Thyroid gland (tissue), 4 donors: Measurements from ENCODE around the gene CMTM1. TPM values are rescaled to one million over a fixed set of nuclear protein-coding genes. Genes with fewer than 3 reads are reported as not detected.

Experiments
- DNase-seq, 2 donors: peaks; one replicate each; pipeline ENCODE4 v3.0.0-alpha.2; 2019
- H3K27ac ChIP-seq, 3 donors: fragments of 200-600 bp; sonication (generic); 1 replicate in 2 of 3; 2 replicates in 1 of 3; pipeline ENCODE4 v1.5.1; 2016 to 2019; ENCODE audit warnings: mild to moderate bottlenecking in 1 of 3, moderate library complexity in 1 of 3
- H3K27me3 ChIP-seq: fragments of 200-600 bp; sonication (generic); one replicate; pipeline ENCODE4 v1.5.1; 2019
- H3K36me3 ChIP-seq, 2 donors: fragments of 200-600 bp; sonication (generic); one replicate each; pipeline ENCODE4 v1.5.1; 2016 to 2019
- H3K4me1 ChIP-seq, 2 donors: fragments of 200-600 bp; sonication (generic); one replicate each; pipeline ENCODE4 v1.5.1; 2017 to 2019
- H3K4me3 ChIP-seq, 3 donors: fragments of 200-600 bp; sonication (generic); replicated peaks in 1 of 3; 1 replicate in 2 of 3; 2 replicates in 1 of 3; pipeline ENCODE4 v1.5.1; 2016; ENCODE audit warnings: mild to moderate bottlenecking in 1 of 3
- H3K9me3 ChIP-seq: fragments of 200-600 bp; sonication (generic); one replicate; pipeline ENCODE4 v1.5.1; 2017
- POLR2A ChIP-seq, 2 donors: fragments of 450-650 bp; IDR thresholded peaks; one replicate each; pipeline ENCODE4 v1.6.1; 2017; ENCODE audit warnings: antibody characterized with exemption in 2 of 2, mild to moderate bottlenecking in 2 of 2, moderate library complexity in 1 of 2
- WGBS, 2 donors: methylation state at CpG; one replicate each; pipeline ENCODE4 v1.1.5; 2017; 5-methylcytosine and 5-hydroxymethylcytosine counted together
- intact Hi-C: fragments of 100-400 bp; cut with DNase I; formaldehyde crosslinking; loops from one replicate; pipeline ENCODE4 v1.15.1; 2023
- total RNA-seq, 4 donors: library from RNA; depleted of rRNA; stranded (reverse); fragments of >200 nt; gene quantifications; one replicate each; pipeline ENCODE4 v1.2.3, GENCODE V29; 2016
- TF ChIP-seq, protein P1 (sequence below), 6 experiments: fragments of 200-600 bp in 3 of 6; fragments of 450-650 bp in 3 of 6; sonication (generic) in 3 of 6; IDR thresholded peaks; one replicate each; pipeline ENCODE4 v1.5.1; 2016 to 2019; ENCODE audit warnings: antibody characterized with exemption in 6 of 6, mild to moderate bottlenecking in 2 of 6, inconsistent platforms in 1 of 6, moderate library complexity in 1 of 6

CMTM1 gene
- total RNA-seq, 4 donors from 2014 or later = 3.8 TPM; not detected in 3

DNA sequence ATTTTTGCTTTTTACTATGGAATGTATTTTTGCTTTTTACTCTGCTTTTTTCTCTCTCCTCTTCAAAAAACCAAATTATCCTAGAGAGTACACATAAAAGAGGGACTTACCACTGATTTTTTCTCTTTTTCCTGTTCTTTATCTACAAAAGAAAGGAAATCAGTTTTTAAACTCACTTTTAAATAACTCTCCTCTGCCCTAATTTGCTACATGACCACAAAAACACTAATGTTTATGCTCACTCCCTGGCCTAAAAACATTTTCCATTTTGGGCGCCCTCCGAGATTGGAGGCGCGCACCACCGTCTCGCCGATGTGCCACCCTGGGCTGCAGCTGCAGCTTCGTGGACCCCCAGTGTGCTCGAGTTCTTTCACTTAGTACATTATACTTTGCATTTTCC lies 17.4 kb upstream of the CMTM1 start:
- peaks cover 32 to 47% of the 10 kb centered on the region in 2 donors for H3K4me1 ChIP-seq
- DNase-seq = no peak
- intact Hi-C loops = loop anchor here (5.0 kb wide), 1 partner anchor 67 kb away; no protein-coding TSS in a partner anchor
- H3K9me3 ChIP-seq = no peaks in the 10 kb centered on the region
- peak overlapping the region; percentile 86 to 99 (median 97) for H3K27ac ChIP-seq
- WGBS, 2 donors = 76 to 84% methylated on average over 9 of the region's 9 CpGs
- no peaks in the 10 kb centered on the region for H3K27me3 ChIP-seq
- no peak for TF ChIP-seq POLR2A (IDR thresholded peaks at IDR 0.05)
- TF ChIP-seq, protein P1, sequence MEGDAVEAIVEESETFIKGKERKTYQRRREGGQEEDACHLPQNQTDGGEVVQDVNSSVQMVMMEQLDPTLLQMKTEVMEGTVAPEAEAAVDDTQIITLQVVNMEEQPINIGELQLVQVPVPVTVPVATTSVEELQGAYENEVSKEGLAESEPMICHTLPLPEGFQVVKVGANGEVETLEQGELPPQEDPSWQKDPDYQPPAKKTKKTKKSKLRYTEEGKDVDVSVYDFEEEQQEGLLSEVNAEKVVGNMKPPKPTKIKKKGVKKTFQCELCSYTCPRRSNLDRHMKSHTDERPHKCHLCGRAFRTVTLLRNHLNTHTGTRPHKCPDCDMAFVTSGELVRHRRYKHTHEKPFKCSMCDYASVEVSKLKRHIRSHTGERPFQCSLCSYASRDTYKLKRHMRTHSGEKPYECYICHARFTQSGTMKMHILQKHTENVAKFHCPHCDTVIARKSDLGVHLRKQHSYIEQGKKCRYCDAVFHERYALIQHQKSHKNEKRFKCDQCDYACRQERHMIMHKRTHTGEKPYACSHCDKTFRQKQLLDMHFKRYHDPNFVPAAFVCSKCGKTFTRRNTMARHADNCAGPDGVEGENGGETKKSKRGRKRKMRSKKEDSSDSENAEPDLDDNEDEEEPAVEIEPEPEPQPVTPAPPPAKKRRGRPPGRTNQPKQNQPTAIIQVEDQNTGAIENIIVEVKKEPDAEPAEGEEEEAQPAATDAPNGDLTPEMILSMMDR (IDR thresholded peaks at IDR 0.05) = no peak
- peak overlapping the region in 2 of 3 donors; percentile 62 to 92 for H3K4me3 ChIP-seq
- no peaks in the 10 kb centered on the region for H3K36me3 ChIP-seq

DNA sequence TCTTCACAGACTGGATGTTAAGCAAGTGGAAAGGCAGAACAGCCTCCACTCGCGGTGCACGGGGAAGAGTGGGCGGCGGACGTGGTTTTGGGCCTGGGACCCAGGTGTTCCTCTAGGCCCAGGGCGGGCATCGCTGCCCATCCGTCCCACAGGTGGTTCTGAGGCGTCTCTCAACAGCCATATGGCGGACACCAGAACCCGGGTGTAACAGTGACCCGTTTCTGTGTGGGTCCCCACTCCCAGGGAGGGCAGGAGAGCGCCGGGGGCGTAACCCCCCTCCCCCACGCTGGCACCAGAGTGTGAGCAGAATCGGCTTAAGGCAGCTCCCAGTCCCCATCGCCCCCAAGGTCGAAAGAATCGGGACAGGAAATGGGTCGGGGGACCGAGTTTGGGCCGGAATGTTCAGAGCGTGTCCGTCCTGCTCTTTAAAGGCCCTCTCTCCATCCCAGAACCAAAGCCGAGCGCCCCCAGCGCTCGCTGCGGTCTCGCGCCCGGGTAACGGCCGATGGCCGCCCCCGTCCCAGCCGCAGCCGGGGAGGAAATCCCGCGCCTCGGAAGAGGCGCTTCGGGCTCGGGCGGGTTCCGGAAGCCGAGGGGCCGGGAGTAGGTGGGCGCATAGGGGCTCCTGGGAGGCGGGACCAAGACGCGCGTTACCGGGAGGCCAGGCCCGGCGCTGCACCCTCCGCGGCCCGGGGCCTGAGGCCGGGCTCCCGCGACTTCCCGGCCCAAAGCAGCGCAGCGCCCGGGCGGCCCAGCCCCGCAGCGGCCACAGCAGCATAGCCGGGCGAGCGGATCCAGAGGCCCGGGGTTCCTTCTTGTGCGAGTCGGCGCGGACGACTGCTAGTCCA lies 16.7 kb upstream of the CMTM1 start, which contains the start of gene TK2:
Gene TK2 (minus strand): TSS at position 839 of the 848 bp plus-strand sequence. CDS start 61 bp downstream, at position 778.
- Histone ChIP-seq H3K36me3 (no peaks in the 10 kb centered on the region), H3K27me3 (no peaks in the 10 kb centered on the region), H3K4me3 (peak within 1 kb of the TSS; percentile 34 to 92 (median 62)), H3K9me3 (no peaks in the 10 kb centered on the region), H3K27ac (peak within 1 kb of the TSS; percentile 86 to 99 (median 97)), H3K4me1 (peaks cover 32 to 40% of the 10 kb centered on the region in 2 donors)
- peak; percentile 2 to 75 for TF ChIP-seq POLR2A (IDR thresholded peaks at IDR 0.05)
- TF ChIP-seq, protein P1 (IDR thresholded peaks at IDR 0.05) = peak in 2 of 6 experiments; percentile 17 to 39
- 18 to 21% methylated on average over 10 to 25 of the region's 80 CpGs for WGBS, 2 donors
- intact Hi-C loops = loop anchor here (5.0 kb wide), 2 partner anchors 32 to 67 kb away; no protein-coding TSS in a partner anchor
- DNase-seq = peak; percentile 70 to 72

DNA sequence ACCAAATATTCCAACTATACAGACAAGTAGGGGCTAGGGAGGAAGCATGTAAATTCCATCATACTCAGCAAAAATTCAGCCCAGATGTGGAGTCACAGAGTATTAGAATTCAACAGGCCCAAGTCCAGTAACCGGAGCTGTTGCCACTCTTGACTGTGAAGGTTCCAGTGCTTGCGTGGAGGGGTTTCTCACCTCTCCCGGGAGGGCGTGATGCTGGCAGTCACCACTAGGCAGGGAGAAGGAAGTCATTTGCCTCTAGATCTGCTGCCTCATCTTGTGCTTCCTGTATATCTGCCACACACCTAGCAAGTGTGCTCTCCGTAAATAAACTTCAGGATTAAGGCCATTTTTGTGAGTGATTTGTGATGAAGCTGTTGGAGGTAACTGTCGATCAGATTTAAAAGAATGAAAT lies 14.9 kb upstream of the CMTM1 start:
- no peak overlapping the region for H3K4me3 ChIP-seq
- no peaks in the 10 kb centered on the region for H3K9me3 ChIP-seq
- peak in 1 of 2 donors; percentile 19 for DNase-seq
- H3K4me1 ChIP-seq = peaks cover 35 to 37% of the 10 kb centered on the region in 2 donors
- no peaks in the 10 kb centered on the region for H3K27me3 ChIP-seq
- TF ChIP-seq, protein P1 (IDR thresholded peaks at IDR 0.05) = peak in 1 of 6 experiments; percentile 6
- no peak for TF ChIP-seq POLR2A (IDR thresholded peaks at IDR 0.05)
- WGBS, 2 donors = 58 to 62% methylated on average over 6 of the region's 6 CpGs
- intact Hi-C loops = loop anchor here (5.0 kb wide), 1 partner anchor 34 kb away; no protein-coding TSS in a partner anchor
- no peaks in the 10 kb centered on the region for H3K36me3 ChIP-seq
- H3K27ac ChIP-seq = peak overlapping the region in 2 of 3 donors; percentile 94 to 97

DNA sequence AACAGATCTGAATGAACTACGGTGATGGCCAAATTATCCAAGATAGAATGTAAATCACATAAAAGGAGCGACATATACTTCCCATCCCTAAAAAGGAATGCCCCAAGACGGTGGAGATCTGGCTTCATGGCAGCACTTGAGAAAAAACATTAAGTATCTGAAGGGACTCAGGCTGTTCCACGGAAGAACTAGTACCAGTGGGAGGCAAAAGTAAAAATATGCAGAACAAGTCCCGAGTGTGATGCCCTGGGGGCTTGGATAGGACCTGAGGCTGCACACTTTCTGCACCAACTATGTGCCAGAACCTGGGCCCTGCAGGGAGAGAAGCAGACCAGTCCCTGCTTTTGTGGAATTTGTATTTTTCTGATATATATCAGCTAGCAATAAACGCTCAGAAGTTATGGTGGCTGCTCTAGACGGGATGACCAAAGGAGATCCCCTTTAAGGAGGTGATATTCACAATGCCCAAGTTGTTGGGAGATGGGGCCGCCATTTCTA lies 14.4 kb upstream of the CMTM1 start:
- Histone ChIP-seq H3K27ac (peak overlapping the region; percentile 92 to 97 (median 94)), H3K4me3 (peak overlapping the region in 2 of 3 donors; percentile 51 to 53), H3K9me3 (no peaks in the 10 kb centered on the region), H3K4me1 (peaks cover 35 to 37% of the 10 kb centered on the region in 2 donors), H3K36me3 (no peaks in the 10 kb centered on the region), H3K27me3 (no peaks in the 10 kb centered on the region)
- WGBS, 2 donors = 49 to 64% methylated on average over 5 to 8 of the region's 8 CpGs
- no peak for DNase-seq
- intact Hi-C loops = loop anchor here (5.0 kb wide), 1 partner anchor 35 kb away; no protein-coding TSS in a partner anchor
- TF ChIP-seq, protein P1 (IDR thresholded peaks at IDR 0.05) = no peak
- TF ChIP-seq POLR2A (IDR thresholded peaks at IDR 0.05) = no peak
